PC-9 (cell line): ENCODE results near the gene GPER1. TPM values are rescaled to one million over a fixed set of nuclear protein-coding genes. Genes with fewer than 3 reads are reported as not detected.

Source experiments
- BruUV-seq: library from RNA; stranded (reverse); fragments of 400-500 nt; replicated peaks from 2 replicates; lab custom pipeline; 2021; lab: Mats Ljungman, UMichigan
- CTCF ChIA-PET: fragments of 300-600 bp; sonication (Branson Sonifier 250); formaldehyde crosslinking; loops from one replicate; lab custom pipeline; 2022; ENCODE audit warnings: antibody characterized with exemption; lab: Charles Lee
- POLR2A ChIA-PET: fragments of 300-600 bp; sonication (Branson Sonifier 250); formaldehyde crosslinking; loops from one replicate; lab custom pipeline; 2022; ENCODE audit warnings: antibody characterized with exemption; ENCODE audit not compliant: unreplicated experiment; lab: Charles Lee
- DNase-seq, 2 experiments: peaks; one replicate each; pipeline versions ENCODE4 v3.0.0 to v3.0.0-alpha.2; 2015 to 2022; ENCODE audit warnings: mixed read lengths in 1 of 2
- H2AFZ ChIP-seq: fragments of 200-600 bp; sonication (generic); 2 replicates; pipeline ENCODE4 v1.8.1; 2017; ENCODE audit warnings: antibody characterized with exemption
- H3F3A ChIP-seq: fragments of 200-600 bp; sonication (generic); 2 replicates; pipeline ENCODE4 v1.8.1; 2017; ENCODE audit warnings: antibody characterized with exemption, mild to moderate bottlenecking, low read depth; ENCODE audit not compliant: insufficient read depth
- H3K27ac ChIP-seq: fragments of 200-600 bp; sonication (generic); 2 replicates; pipeline ENCODE4 v1.6.1; 2016; ENCODE audit warnings: mixed run types
- H3K27me3 ChIP-seq: fragments of 200-600 bp; sonication (generic); 2 replicates; pipeline ENCODE4 v1.6.1; 2016; ENCODE audit warnings: low read depth, mixed run types; ENCODE audit not compliant: insufficient read depth
- H3K36me3 ChIP-seq: fragments of 200-600 bp; sonication (generic); 2 replicates; pipeline ENCODE4 v1.6.1; 2016; ENCODE audit warnings: low read depth, mixed run types
- H3K4me1 ChIP-seq: fragments of 200-600 bp; sonication (generic); replicated peaks from 2 replicates; pipeline ENCODE4 v1.6.1; 2016; ENCODE audit warnings: mixed run types; ENCODE audit not compliant: insufficient read depth
- H3K4me2 ChIP-seq: fragments of 200-600 bp; sonication (generic); 2 replicates; pipeline ENCODE4 v1.6.1; 2017; ENCODE audit warnings: mixed run types
- H3K4me3 ChIP-seq: fragments of 200-600 bp; sonication (generic); 2 replicates; pipeline ENCODE4 v1.6.1; 2016; ENCODE audit warnings: mixed run types
- H3K79me2 ChIP-seq: fragments of 200-600 bp; sonication (generic); 2 replicates; pipeline ENCODE4 v1.6.1; 2017; ENCODE audit warnings: low read depth, mixed run types
- H3K9me2 ChIP-seq: fragments of 200-600 bp; sonication (generic); 2 replicates; pipeline ENCODE4 v1.8.1; 2017; ENCODE audit warnings: mild to moderate bottlenecking; ENCODE audit not compliant: insufficient read depth
- H3K9me3 ChIP-seq: fragments of 200-600 bp; sonication (generic); 2 replicates; pipeline ENCODE4 v1.8.1; 2016; ENCODE audit warnings: low read depth; ENCODE audit not compliant: insufficient read depth
- H4K20me1 ChIP-seq: fragments of 200-600 bp; sonication (generic); 2 replicates; pipeline ENCODE4 v1.8.1; 2017; ENCODE audit not compliant: insufficient read depth
- EZH2 ChIP-seq: fragments of 200-600 bp; sonication (generic); IDR thresholded peaks from 2 replicates; pipeline ENCODE4 v1.8.0; 2017; ENCODE audit warnings: antibody characterized with exemption, low read depth
- intact Hi-C: fragments of 100-400 bp; cut with micrococcal nuclease; formaldehyde crosslinking; loops from one replicate; pipeline ENCODE4 v1.10.0; 2022; ENCODE audit not compliant: unreplicated experiment
- total RNA-seq: library from RNA; stranded (reverse); gene quantifications from 2 replicates; pipeline ENCODE4 v1.2.3, GENCODE V29; 2021
- TF ChIP-seq, protein P1 (sequence below): fragments of 200-600 bp; sonication (generic); conservative IDR thresholded peaks from 2 replicates; pipeline ENCODE4 v1.6.1; 2017; ENCODE audit warnings: mixed run types, antibody characterized with exemption, mild to moderate bottlenecking, moderate library complexity

GPER1 gene
- total RNA-seq, 1 experiment from 2014 or later: 0.37 TPM

DNA sequence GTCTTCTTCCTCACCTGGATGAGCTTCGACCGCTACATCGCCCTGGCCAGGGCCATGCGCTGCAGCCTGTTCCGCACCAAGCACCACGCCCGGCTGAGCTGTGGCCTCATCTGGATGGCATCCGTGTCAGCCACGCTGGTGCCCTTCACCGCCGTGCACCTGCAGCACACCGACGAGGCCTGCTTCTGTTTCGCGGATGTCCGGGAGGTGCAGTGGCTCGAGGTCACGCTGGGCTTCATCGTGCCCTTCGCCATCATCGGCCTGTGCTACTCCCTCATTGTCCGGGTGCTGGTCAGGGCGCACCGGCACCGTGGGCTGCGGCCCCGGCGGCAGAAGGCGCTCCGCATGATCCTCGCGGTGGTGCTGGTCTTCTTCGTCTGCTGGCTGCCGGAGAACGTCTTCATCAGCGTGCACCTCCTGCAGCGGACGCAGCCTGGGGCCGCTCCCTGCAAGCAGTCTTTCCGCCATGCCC is 4.3 kb downstream of the GPER1 start:
- Histone ChIP-seq H3K27ac (no peak overlapping the region), H3K4me2 (no peak overlapping the region), H4K20me1 (peaks cover 32% of the 10 kb centered on the region), H3F3A (no peaks in the 10 kb centered on the region; the same call in 1 of the 2 replicates), H3K79me2 (0 out of 2 replicates have a peak, but pooled peaks cover 4% of the 10 kb centered on the region), H3K36me3 (no peaks in the 10 kb centered on the region), H3K4me3 (no peak overlapping the region), H3K27me3 (no peaks in the 10 kb centered on the region), H3K9me2 (no peaks in the 10 kb centered on the region), H3K4me1 (0 out of 2 replicates have a peak, but pooled peaks cover under 1% of the 10 kb centered on the region), H2AFZ (no peak overlapping the region), H3K9me3 (no peaks in the 10 kb centered on the region)
- no peak for TF ChIP-seq EZH2
- TF ChIP-seq, protein P1, sequence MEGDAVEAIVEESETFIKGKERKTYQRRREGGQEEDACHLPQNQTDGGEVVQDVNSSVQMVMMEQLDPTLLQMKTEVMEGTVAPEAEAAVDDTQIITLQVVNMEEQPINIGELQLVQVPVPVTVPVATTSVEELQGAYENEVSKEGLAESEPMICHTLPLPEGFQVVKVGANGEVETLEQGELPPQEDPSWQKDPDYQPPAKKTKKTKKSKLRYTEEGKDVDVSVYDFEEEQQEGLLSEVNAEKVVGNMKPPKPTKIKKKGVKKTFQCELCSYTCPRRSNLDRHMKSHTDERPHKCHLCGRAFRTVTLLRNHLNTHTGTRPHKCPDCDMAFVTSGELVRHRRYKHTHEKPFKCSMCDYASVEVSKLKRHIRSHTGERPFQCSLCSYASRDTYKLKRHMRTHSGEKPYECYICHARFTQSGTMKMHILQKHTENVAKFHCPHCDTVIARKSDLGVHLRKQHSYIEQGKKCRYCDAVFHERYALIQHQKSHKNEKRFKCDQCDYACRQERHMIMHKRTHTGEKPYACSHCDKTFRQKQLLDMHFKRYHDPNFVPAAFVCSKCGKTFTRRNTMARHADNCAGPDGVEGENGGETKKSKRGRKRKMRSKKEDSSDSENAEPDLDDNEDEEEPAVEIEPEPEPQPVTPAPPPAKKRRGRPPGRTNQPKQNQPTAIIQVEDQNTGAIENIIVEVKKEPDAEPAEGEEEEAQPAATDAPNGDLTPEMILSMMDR: no peak
- ChIA-PET POLR2A (no interaction called here), CTCF (no interaction called here)
- no peak for DNase-seq
- BruUV-seq: no TSS peak
- intact Hi-C loops: no loop called here

DNA sequence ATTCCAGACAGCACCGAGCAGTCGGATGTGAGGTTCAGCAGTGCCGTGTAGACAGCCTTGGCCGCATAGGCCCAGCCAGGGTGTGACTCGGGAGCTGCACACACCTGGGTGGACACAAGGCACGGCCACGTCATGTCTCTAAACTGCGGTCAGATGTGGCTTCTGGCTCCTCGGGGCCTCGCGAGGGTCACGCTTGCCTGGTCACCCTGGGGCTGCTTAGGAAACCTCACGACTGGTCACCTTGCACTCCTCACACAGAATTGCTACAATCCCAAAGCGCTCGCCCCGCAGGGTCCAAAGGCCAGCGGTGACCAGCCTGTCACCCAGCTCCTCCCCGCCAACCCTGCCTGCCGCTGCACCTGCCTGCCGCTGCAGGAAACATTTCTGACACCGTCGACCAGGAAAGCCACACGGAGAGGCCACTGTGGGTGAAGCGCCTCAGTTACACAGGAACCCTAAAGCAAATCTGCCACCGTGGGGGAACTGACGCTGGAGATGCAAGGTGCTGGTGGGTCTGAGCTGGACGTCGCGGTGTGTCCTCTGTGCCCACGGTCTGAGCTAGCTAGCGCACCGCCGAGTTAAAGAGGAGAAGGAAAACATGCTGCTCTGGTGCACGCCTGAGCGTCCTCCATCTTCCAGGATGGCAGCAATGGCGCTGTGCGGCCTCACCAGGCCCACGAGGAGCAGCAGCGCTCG is 5.0 kb downstream of the GPER1 start:
- H3K4me1 ChIP-seq: no peaks in the 10 kb centered on the region
- no peaks in the 10 kb centered on the region for H3F3A ChIP-seq
- no peaks in the 10 kb centered on the region for H3K9me3 ChIP-seq
- POLR2A ChIA-PET: no interaction called here
- no peak for DNase-seq
- H2AFZ ChIP-seq: no peak overlapping the region
- TF ChIP-seq, protein P1: no peak
- no peak for TF ChIP-seq EZH2
- H3K36me3 ChIP-seq: no peaks in the 10 kb centered on the region
- intact Hi-C loops: no loop called here
- 0 out of 2 replicates have a peak, but pooled peaks cover 4% of the 10 kb centered on the region for H3K79me2 ChIP-seq
- BruUV-seq: no TSS peak
- H3K27ac ChIP-seq: no peak overlapping the region
- no peak overlapping the region for H3K4me3 ChIP-seq
- no peaks in the 10 kb centered on the region for H3K9me2 ChIP-seq
- no peak overlapping the region for H3K4me2 ChIP-seq
- CTCF ChIA-PET: no interaction called here
- H4K20me1 ChIP-seq: peaks cover 26% of the 10 kb centered on the region
- H3K27me3 ChIP-seq: no peaks in the 10 kb centered on the region

DNA sequence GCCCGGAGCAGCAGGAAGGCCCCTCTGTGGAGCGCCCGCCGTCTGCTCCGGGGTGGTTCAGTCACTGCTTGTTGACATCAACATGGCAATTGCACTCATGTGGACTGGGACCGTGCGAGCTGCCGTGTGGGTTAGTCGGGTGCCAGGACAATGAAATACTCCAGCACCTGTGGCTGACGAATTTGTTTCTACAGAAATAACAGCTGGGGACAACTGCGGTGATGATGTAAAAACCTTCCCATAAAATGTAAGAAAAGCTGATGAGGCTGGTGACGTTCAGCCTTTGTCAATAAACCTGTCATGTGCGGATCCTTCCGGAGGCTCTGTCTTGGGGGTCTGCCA is 5.6 kb downstream of the GPER1 start:
- Histone ChIP-seq H3K27ac (no peak overlapping the region), H2AFZ (no peak overlapping the region), H3K4me3 (no peak overlapping the region), H3K9me2 (no peaks in the 10 kb centered on the region), H3F3A (no peaks in the 10 kb centered on the region), H3K36me3 (no peaks in the 10 kb centered on the region), H3K27me3 (no peaks in the 10 kb centered on the region), H3K9me3 (no peaks in the 10 kb centered on the region), H3K79me2 (0 out of 2 replicates have a peak, but pooled peaks cover 8% of the 10 kb centered on the region), H3K4me1 (no peaks in the 10 kb centered on the region), H3K4me2 (no peak overlapping the region), H4K20me1 (peaks cover 25% of the 10 kb centered on the region)
- DNase-seq: no peak
- intact Hi-C loops: no loop called here
- no TSS peak for BruUV-seq
- CTCF ChIA-PET: no interaction called here
- TF ChIP-seq, protein P1: no peak
- no peak for TF ChIP-seq EZH2
- POLR2A ChIA-PET: no interaction called here
